ENCODE results near the gene DDX10. TPM values are rescaled to one million over a fixed set of nuclear protein-coding genes. Genes with fewer than 3 reads are reported as not detected.

DDX10 gene
- total and polyA plus RNA-seq, 9 of the 15 experiments (the other 6 are each of a cell fraction or from before 2014, with no cell fraction given), result 33.9 to 94.6 (median 50.7) TPM

DNA sequence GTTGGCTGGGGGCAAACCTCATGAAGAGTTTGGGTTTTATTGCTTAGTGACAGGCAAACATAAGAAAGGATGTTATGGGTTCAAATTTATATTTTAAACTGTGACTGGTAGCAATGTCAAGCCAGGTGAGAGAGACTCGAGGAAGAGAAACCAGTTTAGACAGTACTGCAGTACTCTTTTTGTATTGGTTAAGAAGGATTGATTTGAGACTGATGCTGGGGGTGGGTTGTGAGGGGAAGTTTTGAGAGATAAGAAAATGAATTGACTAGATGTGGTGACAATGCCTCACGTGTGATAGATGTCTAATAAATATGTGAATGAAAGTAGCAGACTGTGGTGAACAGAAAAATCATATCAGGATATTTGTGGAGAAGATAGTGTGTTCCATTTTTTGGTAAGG is 142.4 kb downstream of the DDX10 start:
- no peaks in the 10 kb centered on the region; the same call in 2 of the 3 replicates for H3K36me3 ChIP-seq (ENCODE audit: control insufficient read depth, insufficient read depth, low read length)
- in situ Hi-C loops (cut with MboI), result no loop called here
- ChIA-PET POLR2A (no interaction called here), CTCF (ENCODE audit: low intra/inter-chr PET ratio) (no interaction called here)
- H3K79me2 ChIP-seq (ENCODE audit: control insufficient read depth, insufficient read depth, low read length), result peaks cover 8% of the 10 kb centered on the region; the same call in 1 of the 3 replicates
- H2AFZ ChIP-seq (ENCODE audit: low read depth, low read length), result no peak overlapping the region
- no peaks in the 10 kb centered on the region for H3K4me1 ChIP-seq (replicated peaks in 1 of 2; ENCODE audit: control insufficient read depth in 2 of 2, insufficient read depth in 2 of 2, low read length in 2 of 2)
- DNase-seq (ENCODE audit: extremely low read depth in 1 of 4, low spot score in 3 of 4) (no peak), FAIRE-seq (no peak), ATAC-seq (no peak)
- intact Hi-C loops (cut with micrococcal nuclease), result no loop called here
- H3K9ac ChIP-seq (ENCODE audit: insufficient read depth in 1 of 2, low read depth in 2 of 2, low read length in 2 of 2), result no peak overlapping the region
- 63% methylated on average over 2 of the region's 2 CpGs for WGBS (ENCODE audit: insufficient coverage, low coverage, missing lambda C conversion rate)
- H3K27ac ChIP-seq (ENCODE audit: extremely low read depth, low read depth, low read length), result no peak overlapping the region
- no TSS peak for BruUV-seq (replicated peaks)
- TF ChIP-seq ZNF766 (CRISPR knock-in tag; conservative IDR thresholded peaks at IDR 0.05) (no peak), ZNF133 (CRISPR knock-in tag; IDR thresholded peaks at IDR 0.05) (no peak), RUNX1 (IDR thresholded peaks at IDR 0.05; ENCODE audit: low read depth) (no peak), GABPB1 (CRISPR knock-in tag; IDR thresholded peaks at IDR 0.05) (no peak), ZBTB1 (CRISPR knock-in tag; IDR thresholded peaks at IDR 0.05; ENCODE audit: borderline replicate concordance, low read depth) (no peak), NFRKB (IDR thresholded peaks at IDR 0.05; ENCODE audit: low read depth) (no peak), ZNF311 (CRISPR knock-in tag; IDR thresholded peaks at IDR 0.05) (no peak), ZNF316 (IDR thresholded peaks at IDR 0.05) (no peak), HMBOX1 (IDR thresholded peaks at IDR 0.05) (no peak), CTBP1 (IDR thresholded peaks at IDR 0.05; ENCODE audit: borderline replicate concordance) (no peak), ZNF586 (CRISPR knock-in tag; conservative IDR thresholded peaks at IDR 0.05) (no peak)
- H3K9me3 ChIP-seq (replicated peaks; ENCODE audit: control insufficient read depth, insufficient read depth, low read depth, low read length), result no peaks in the 10 kb centered on the region
- no peaks in the 10 kb centered on the region for H3K9me1 ChIP-seq (ENCODE audit: control insufficient read depth, insufficient read depth, low read length)
- no peaks in the 10 kb centered on the region for H4K20me1 ChIP-seq (replicated peaks; ENCODE audit: control insufficient read depth, insufficient read depth, low read length)
- H3K27me3 ChIP-seq (ENCODE audit: control insufficient read depth in 2 of 2, insufficient read depth in 2 of 2, low read length in 2 of 2), result no peaks in the 10 kb centered on the region
- H3K4me2 ChIP-seq (ENCODE audit: insufficient read depth, low read length), result no peak overlapping the region
- no peak overlapping the region for H3K4me3 ChIP-seq
